SK-N-SH (cell line): ENCODE data around the gene WNT5A. TPM values are rescaled to one million over a fixed set of nuclear protein-coding genes. Genes with fewer than 3 reads are reported as not detected.

Experiments used
- CTCF ChIA-PET: fragments of 300-600, 350-600 bp; formaldehyde crosslinking; extraction: SDS; loops from one replicate; lab custom pipeline; 2021; lab: Yijun Ruan, JAX
- POLR2A ChIA-PET: fragments of 350-600 bp; sonication (Branson Sonifier 250); formaldehyde crosslinking; extraction: SDS; loops from one replicate; lab custom pipeline; 2020; ENCODE audit warnings: antibody characterized with exemption, inconsistent platforms; lab: Yijun Ruan, JAX
- DNase-seq: peaks from one replicate; pipeline ENCODE4 v3.0.0; 2012
- H2AFZ ChIP-seq: fragments of 200-600 bp; sonication (generic); 2 replicates; pipeline ENCODE4 v1.8.1; 2016; ENCODE audit warnings: antibody characterized with exemption, mild to moderate bottlenecking, low read depth
- H3F3A ChIP-seq: fragments of 200-600 bp; sonication (generic); replicated peaks from 2 replicates; pipeline ENCODE3; 2016; ENCODE audit warnings: antibody characterized with exemption, mild to moderate bottlenecking; ENCODE audit not compliant: insufficient read depth
- H3K27ac ChIP-seq, 2 experiments: fragments of 200-500 bp in 1 of 2; fragments of 200-600 bp in 1 of 2; sonication (Bioruptor generic) in 1 of 2; sonication (generic), shearing (Covaris generic) in 1 of 2; 2 replicates each; pipeline versions ENCODE4 v1.5.1 to v1.6.1; 2014 to 2016; ENCODE audit warnings: low read depth in 2 of 2, inconsistent platforms in 1 of 2, low read length in 1 of 2, mild to moderate bottlenecking in 1 of 2, mixed read lengths in 1 of 2
- H3K27me3 ChIP-seq: fragments of 200-600 bp; sonication (generic), shearing (Covaris generic); 2 replicates; pipeline ENCODE4 v1.6.1; 2016; ENCODE audit warnings: mixed run types; ENCODE audit not compliant: insufficient read depth
- H3K36me3 ChIP-seq, 2 experiments: fragments of 200-500 bp in 1 of 2; fragments of 200-600 bp in 1 of 2; sonication (Bioruptor generic) in 1 of 2; sonication (generic) in 1 of 2; replicated peaks in 1 of 2; 2 replicates each; pipeline versions ENCODE3 to v1.5.1; 2014 to 2016; ENCODE audit warnings: low read length in 1 of 2, mild to moderate bottlenecking in 1 of 2; ENCODE audit not compliant: insufficient read depth in 2 of 2, control insufficient read depth in 1 of 2
- H3K4me1 ChIP-seq, 2 experiments: fragments of 200-500 bp in 1 of 2; fragments of 200-600 bp in 1 of 2; sonication (Bioruptor generic) in 1 of 2; sonication (generic), shearing (Covaris generic) in 1 of 2; 2 replicates each; pipeline versions ENCODE4 v1.5.1 to v1.6.1; 2014 to 2016; ENCODE audit warnings: low read depth in 1 of 2, low read length in 1 of 2, mixed run types in 1 of 2; ENCODE audit not compliant: insufficient read depth in 2 of 2, control insufficient read depth in 1 of 2
- H3K4me2 ChIP-seq: fragments of 200-600 bp; sonication (generic), shearing (Covaris generic); 2 replicates; pipeline ENCODE4 v1.6.1; 2017; ENCODE audit warnings: mixed run types
- H3K4me3 ChIP-seq, 2 experiments: fragments of 200-500 bp in 1 of 2; fragments of 200-600 bp in 1 of 2; sonication (Bioruptor generic) in 1 of 2; sonication (generic), shearing (Covaris generic) in 1 of 2; 2 replicates each; pipeline versions ENCODE4 v1.5.1 to v1.8.1; 2014 to 2016; ENCODE audit warnings: low read depth in 2 of 2, inconsistent platforms in 1 of 2, low read length in 1 of 2, mild to moderate bottlenecking in 1 of 2, mixed read lengths in 1 of 2, moderate library complexity in 1 of 2
- H3K79me2 ChIP-seq: fragments of 200-600 bp; sonication (generic); 2 replicates; pipeline ENCODE4 v1.8.1; 2017; ENCODE audit warnings: mild to moderate bottlenecking; ENCODE audit not compliant: insufficient read depth
- H3K9ac ChIP-seq: fragments of 200-600 bp; sonication (generic); 2 replicates; pipeline ENCODE4 v1.6.1; 2017; ENCODE audit warnings: mixed run types
- H3K9me2 ChIP-seq: fragments of 200-600 bp; sonication (generic); 2 replicates; pipeline ENCODE4 v1.6.1; 2017; ENCODE audit warnings: mixed run types
- H3K9me3 ChIP-seq: fragments of 200-600 bp; sonication (generic); 2 replicates; pipeline ENCODE4 v1.6.1; 2017; ENCODE audit warnings: mixed run types, mild to moderate bottlenecking, moderate library complexity
- H4K20me1 ChIP-seq: fragments of 200-600 bp; sonication (generic); 2 replicates; pipeline ENCODE4 v1.6.1; 2017; ENCODE audit warnings: mild to moderate bottlenecking, mixed run types; ENCODE audit not compliant: insufficient read depth
- CHD2 ChIP-seq: fragments of 150-350 bp; IDR thresholded peaks from 2 replicates; pipeline ENCODE4 v1.6.1; 2018; ENCODE audit warnings: low read length; ENCODE audit not compliant: partially characterized antibody
- EP300 ChIP-seq, 2 experiments: IDR thresholded peaks; 2 replicates each; pipeline versions ENCODE4 v1.4.0 to v1.6.1; 2012; ENCODE audit warnings: borderline replicate concordance in 1 of 2, low read depth in 1 of 2, low read length in 1 of 2
- FOXJ3 ChIP-seq: sonication (generic); formaldehyde crosslinking; IDR thresholded peaks from 2 replicates; pipeline ENCODE4 v1.5.1; 2020; ENCODE audit warnings: mild to moderate bottlenecking, missing genetic modification reagents
- MEF2A ChIP-seq: IDR thresholded peaks from 2 replicates; pipeline ENCODE4 v1.4.0; 2012; ENCODE audit warnings: low read depth, borderline replicate concordance
- NFIC ChIP-seq: IDR thresholded peaks from 2 replicates; pipeline ENCODE4 v1.4.0; 2012; ENCODE audit warnings: borderline replicate concordance
- PBX3 ChIP-seq: IDR thresholded peaks from 2 replicates; pipeline ENCODE4; 2012
- RFX5 ChIP-seq: IDR thresholded peaks from 2 replicates; pipeline ENCODE4 v1.6.1; 2012; ENCODE audit warnings: mild to moderate bottlenecking, improper control_type of control experiment, low read length
- TCF12 ChIP-seq: IDR thresholded peaks from 2 replicates; pipeline ENCODE4 v1.4.0; 2012
- TEAD4 ChIP-seq: IDR thresholded peaks from 2 replicates; pipeline ENCODE4 v1.4.0; 2012; ENCODE audit warnings: mild to moderate bottlenecking, borderline replicate concordance; ENCODE audit not compliant: insufficient read depth
- USF1 ChIP-seq: IDR thresholded peaks from 2 replicates; pipeline ENCODE4 v1.4.0; 2012; ENCODE audit warnings: low read depth, borderline replicate concordance
- WGBS: methylation state at CpG from one replicate; pipeline ENCODE4 v1.1.6; 2017; ENCODE audit warnings: low lambda C conversion rate; 5-methylcytosine and 5-hydroxymethylcytosine counted together
- polyA plus RNA-seq, 3 experiments: library from polyadenylated mRNA; depleted of rRNA; stranded (reverse); fragments of >200 nt; gene quantifications; 2 replicates each; pipeline ENCODE4 v1.2.3, GENCODE V29; 2012
- TF ChIP-seq, protein P1 (sequence below): IDR thresholded peaks from 2 replicates; pipeline ENCODE4 v1.6.1; 2012; ENCODE audit warnings: mild to moderate bottlenecking, low read depth, low read length, moderate library complexity

WNT5A gene
- polyA plus RNA-seq, 1 of the 3 experiments (the other 2 are of a cell fraction): 30.7 TPM

GRCh38 chr3:55446850-55447249 is 40.3 kb downstream of the WNT5A start (continued):
- TF ChIP-seq, protein P1, sequence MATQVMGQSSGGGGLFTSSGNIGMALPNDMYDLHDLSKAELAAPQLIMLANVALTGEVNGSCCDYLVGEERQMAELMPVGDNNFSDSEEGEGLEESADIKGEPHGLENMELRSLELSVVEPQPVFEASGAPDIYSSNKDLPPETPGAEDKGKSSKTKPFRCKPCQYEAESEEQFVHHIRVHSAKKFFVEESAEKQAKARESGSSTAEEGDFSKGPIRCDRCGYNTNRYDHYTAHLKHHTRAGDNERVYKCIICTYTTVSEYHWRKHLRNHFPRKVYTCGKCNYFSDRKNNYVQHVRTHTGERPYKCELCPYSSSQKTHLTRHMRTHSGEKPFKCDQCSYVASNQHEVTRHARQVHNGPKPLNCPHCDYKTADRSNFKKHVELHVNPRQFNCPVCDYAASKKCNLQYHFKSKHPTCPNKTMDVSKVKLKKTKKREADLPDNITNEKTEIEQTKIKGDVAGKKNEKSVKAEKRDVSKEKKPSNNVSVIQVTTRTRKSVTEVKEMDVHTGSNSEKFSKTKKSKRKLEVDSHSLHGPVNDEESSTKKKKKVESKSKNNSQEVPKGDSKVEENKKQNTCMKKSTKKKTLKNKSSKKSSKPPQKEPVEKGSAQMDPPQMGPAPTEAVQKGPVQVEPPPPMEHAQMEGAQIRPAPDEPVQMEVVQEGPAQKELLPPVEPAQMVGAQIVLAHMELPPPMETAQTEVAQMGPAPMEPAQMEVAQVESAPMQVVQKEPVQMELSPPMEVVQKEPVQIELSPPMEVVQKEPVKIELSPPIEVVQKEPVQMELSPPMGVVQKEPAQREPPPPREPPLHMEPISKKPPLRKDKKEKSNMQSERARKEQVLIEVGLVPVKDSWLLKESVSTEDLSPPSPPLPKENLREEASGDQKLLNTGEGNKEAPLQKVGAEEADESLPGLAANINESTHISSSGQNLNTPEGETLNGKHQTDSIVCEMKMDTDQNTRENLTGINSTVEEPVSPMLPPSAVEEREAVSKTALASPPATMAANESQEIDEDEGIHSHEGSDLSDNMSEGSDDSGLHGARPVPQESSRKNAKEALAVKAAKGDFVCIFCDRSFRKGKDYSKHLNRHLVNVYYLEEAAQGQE: no peak
- no peak for TF ChIP-seq PBX3
- TF ChIP-seq MEF2A: no peak
- no peak for TF ChIP-seq TEAD4

- Histone ChIP-seq H3K79me2 (no peaks in the 10 kb centered on the region), H3K4me2 (no peak overlapping the region), H3F3A (no peaks in the 10 kb centered on the region), H3K36me3 (no peaks in the 10 kb centered on the region), H3K4me1 (no peaks in the 10 kb centered on the region), H3K9me2 (no peaks in the 10 kb centered on the region), H3K9me3 (no peaks in the 10 kb centered on the region), H3K9ac (no peak overlapping the region), H4K20me1 (no peaks in the 10 kb centered on the region), H3K27ac (no peak overlapping the region), H3K27me3 (no peaks in the 10 kb centered on the region), H2AFZ (no peak overlapping the region), H3K4me3 (no peak overlapping the region)
- TF ChIP-seq FOXJ3 (CRISPR knock-in tag) (no peak), NFIC (no peak), EP300 (IDR thresholded peaks at IDR 0.05; ENCODE audit: borderline replicate concordance in 1 of 2, low read depth in 1 of 2, low read length in 1 of 2) (no peak), TCF12 (no peak), RFX5 (no peak), USF1 (no peak), CHD2 (no peak)
- TF ChIP-seq, protein P1: no peak
- CTCF ChIA-PET: interaction anchor here (0.7 kb wide), 1 partner anchor 86 kb away, joined by 3 read pairs; no protein-coding TSS in a partner anchor
- 82% methylated on average over 6 of the region's 6 CpGs for WGBS
- POLR2A ChIA-PET: no interaction called here
- no peak for DNase-seq
These were observed 41.6 kb downstream of the WNT5A start for GRCh38 chr3:55445551-55445950.
